K562 (cell line): ENCODE measurements around the gene FOXL2NB. TPM values are rescaled to one million over a fixed set of nuclear protein-coding genes. Genes with fewer than 3 reads are reported as not detected.

Experiments used
- ARID4B ChIP-seq: sonication (generic); formaldehyde crosslinking; IDR thresholded peaks from 2 replicates; pipeline ENCODE4 v1.8.0; 2022; ENCODE audit warnings: mild to moderate bottlenecking, missing genetic modification reagents
- MAFF ChIP-seq: IDR thresholded peaks from 2 replicates; pipeline ENCODE4 v1.6.1; 2012; ENCODE audit warnings: low read length, improper control_type of control experiment
- polyA plus RNA-seq, 8 experiments: library from polyadenylated mRNA; depleted of rRNA in 4 of 8; stranded (reverse) in 5 of 8; unstranded in 3 of 8; fragments of >200 nt; fragmentation: Nextera tagmentation in 2 of 8; fragmentation: Illumina TruSeq in 1 of 8; extraction: Ambion mirVana in 2 of 8; extraction: Trizol in 1 of 8; gene quantifications; 2 replicates each; pipeline versions ENCODE4 v1.2.1 to v1.2.3, GENCODE V29; 2011 to 2014; ENCODE audit warnings: inconsistent platforms in 1 of 8, missing spikeins in 1 of 8
- total RNA-seq, 7 experiments: library from RNA; depleted of rRNA in 6 of 7; stranded (reverse); fragments of >200 nt in 6 of 7; fragmentation: Illumina TruSeq in 2 of 7; extraction: Trizol in 2 of 7; gene quantifications; 2 replicates each; pipeline versions ENCODE4 v1.2.1 to v1.2.3, GENCODE V29; 2011 to 2021; ENCODE audit warnings: low replicate concordance in 1 of 7

Gene FOXL2NB
- total and polyA plus RNA-seq, 9 of the 15 experiments (the other 6 are each of a cell fraction or from before 2014, with no cell fraction given) = 0.71 to 17.4 (median 9.0) TPM

- TF ChIP-seq ARID4B (CRISPR knock-in tag) (peak; percentile 44; the same call in 1 of the 2 replicates), MAFF (no peak)
Observed at GRCh38 chr3:138944929-138945708, 1.9 kb upstream of the FOXL2NB start (continued).
